HG02970 (cell line): Measurements from ENCODE around the gene LRRC2.
"Not testable (repeated sequence)": the region's sequence is repeated elsewhere in the genome, so short reads cannot be mapped to it uniquely, and the experiment has no call there.

Source experiments
- ATAC-seq: cut with Tn5 transposase; IDR thresholded peaks from one replicate; pipeline ENCODE4 v1.9.1; 2021; ENCODE audit warnings: mild to moderate bottlenecking, moderate library complexity, moderate number of reproducible peaks; ENCODE audit not compliant: unreplicated experiment, low FRiP score

The LRRC2 gene

GRCh38 chr3:46584598-46585467 is 18.7 kb upstream of the LRRC2 start:
- ATAC-seq: no peak

GRCh38 chr3:46580675-46581074 is 14.6 kb upstream of the LRRC2 start:
- no peak for ATAC-seq

- ATAC-seq: no peak
Measured at GRCh38 chr3:46579756-46580286, 13.7 kb upstream of the LRRC2 start.

DNA sequence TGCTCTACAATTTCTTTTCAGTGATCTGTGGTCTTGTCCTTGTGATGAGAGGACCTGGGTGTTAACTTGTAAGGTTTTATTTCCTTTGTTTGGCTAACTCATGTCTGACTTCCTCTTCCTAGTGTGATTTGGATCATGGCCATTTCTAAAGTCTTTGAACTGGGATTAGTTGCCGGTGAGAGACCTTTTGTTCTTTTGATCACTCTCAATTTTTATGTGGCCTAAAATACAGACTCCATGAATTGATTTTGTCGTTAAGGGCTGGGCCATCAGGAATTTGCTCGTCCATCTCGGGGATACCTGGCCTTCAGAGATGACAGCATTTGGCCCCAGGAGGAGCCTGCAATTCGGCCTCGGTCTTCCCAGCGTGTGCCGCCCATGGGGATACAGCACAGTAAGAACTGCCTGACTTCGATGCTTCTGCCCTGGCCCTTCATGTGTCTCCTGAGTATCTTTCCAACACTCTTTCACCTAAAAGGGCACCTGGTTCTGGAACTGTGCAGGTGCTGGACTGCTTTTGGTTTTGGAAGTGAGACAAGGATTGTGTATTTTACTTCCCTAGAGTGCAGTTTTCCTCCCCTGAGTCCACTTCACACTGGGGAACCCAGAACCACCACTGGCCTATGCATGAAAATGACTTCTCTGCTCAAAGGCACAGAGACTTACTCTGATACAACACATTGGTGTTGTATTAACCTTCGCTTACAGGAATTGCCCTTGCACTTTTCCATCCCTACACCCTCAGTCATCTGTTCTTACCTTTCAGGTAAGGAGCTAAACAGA is 13.1 kb upstream of the LRRC2 start:
- ATAC-seq: no peak

DNA sequence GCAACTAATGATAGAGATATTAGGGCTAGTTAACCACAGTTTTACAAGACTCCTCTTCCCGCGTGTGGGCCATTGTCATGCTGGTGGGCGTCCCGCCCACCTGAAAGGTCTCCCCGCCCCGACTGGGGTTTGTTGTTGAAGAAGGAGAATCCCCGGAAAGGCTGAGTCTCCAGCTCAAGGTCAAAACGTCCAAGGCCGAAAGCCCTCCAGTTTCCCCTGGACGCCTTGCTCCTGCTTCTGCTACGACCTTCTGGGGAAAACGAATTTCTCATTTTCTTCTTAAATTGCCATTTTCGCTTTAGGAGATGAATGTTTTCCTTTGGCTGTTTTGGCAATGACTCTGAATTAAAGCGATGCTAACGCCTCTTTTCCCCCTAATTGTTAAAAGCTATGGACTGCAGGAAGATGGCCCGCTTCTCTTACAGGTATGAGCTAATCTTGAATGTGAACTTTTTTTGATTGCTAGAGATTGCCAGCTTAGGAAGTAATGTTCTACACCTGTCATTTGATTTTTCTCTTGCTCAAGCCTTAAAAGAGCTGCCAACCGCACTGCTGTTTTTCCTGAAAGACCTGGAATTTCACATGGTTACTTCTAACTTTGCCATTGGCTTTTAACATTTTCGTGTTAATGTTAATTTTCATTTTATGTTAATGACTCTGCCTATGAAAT is 11.6 kb upstream of the LRRC2 start:
- ATAC-seq: not testable (repeated sequence)

GRCh38 chr3:46576879-46577278 is 10.8 kb upstream of the LRRC2 start:
- ATAC-seq: no peak

DNA sequence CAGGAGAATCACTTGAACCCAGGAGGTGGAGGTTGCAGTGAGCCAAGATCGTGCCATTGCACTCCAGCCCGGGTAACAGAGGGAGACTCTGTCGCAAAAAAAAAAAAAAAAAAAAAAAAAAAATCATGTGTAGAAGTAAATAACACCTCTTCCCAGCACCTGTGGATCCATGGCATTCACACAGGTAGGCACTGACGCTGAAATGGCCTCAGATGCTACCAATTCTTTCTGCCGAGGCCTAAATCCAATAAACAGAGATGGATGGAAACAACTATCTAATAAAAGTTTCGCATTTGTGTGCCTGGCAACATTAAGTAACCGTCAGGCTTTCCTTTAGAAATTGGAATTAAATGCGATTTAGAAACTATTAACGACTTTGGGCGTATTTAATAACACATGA is 10.3 kb upstream of the LRRC2 start:
- no peak for ATAC-seq

GRCh38 chr3:46575577-46576222 is 9.6 kb upstream of the LRRC2 start:
- ATAC-seq: no peak

DNA sequence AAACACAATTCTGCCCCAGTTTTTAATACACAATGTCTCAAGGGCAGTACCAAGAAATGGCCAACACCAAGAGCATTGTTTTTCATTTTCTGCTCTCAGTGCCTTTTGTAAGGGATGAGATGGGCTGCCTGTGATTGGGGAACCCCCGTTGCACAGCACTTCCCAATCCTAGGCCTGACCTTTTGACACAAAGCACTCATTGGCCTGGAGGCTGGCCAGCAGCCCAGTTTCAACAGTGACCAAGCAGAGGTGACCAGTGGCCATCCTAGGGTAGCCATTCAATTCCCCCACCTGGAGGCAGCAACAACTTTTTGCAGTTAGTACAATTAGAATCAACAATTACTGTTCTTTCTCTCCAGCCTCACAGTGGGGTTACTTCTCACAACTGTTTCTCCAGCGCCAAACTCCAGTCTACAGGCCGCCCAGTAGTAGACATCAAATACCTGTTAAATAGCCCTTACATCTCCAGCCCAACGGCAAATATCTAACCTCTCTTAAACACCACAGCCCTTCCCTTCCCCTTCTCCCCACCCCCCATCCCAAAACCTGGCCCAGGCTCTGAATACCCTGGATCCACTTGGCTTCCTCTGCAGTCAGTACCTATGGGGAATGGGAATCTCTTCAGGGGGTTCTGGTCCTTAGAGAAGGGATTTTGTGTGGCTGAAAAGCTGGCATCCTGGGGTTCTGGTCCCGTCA is 8.9 kb upstream of the LRRC2 start:
- no peak for ATAC-seq

DNA sequence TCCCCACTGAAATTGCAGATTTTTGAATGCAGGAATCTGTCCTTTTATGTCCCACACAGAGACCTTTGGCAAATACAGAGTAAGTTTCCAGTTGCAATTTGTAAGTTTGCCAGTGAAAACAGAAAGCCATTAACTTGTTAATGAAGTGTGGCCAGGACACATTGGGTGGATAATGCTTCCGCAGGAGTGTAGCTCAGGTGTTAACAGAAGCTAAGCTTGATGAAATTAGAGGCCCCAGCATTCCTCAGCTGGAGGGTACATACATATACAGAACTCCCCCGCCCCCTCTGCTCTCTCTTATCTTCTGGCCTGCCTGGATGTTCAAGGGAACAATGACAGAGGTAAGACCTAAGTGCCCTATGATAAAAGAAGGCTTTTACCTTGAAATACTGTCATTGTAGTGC is 8.1 kb upstream of the LRRC2 start:
- no peak for ATAC-seq

GRCh38 chr3:46573701-46574100 is 7.6 kb upstream of the LRRC2 start:
- ATAC-seq: no peak

DNA sequence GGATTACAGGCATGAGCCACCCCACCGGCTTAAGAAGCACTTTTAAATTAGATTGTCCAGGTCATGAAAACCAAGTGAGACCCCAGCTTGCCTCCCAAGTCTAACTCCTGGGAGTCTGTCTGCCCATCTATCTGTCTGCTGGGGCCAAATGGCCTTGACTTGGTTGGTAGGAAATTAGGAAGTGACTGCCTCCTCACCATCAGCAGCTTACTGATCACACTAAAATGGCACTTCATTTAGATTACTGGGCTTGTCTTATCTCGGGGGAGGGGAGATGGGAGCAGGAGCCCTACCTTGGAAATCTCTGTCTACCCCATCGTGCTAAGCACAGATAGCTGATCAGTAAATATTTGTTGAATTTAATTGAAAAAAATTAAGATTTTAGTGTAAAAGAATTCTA is 5.6 kb upstream of the LRRC2 start:
- no peak for ATAC-seq

GRCh38 chr3:46565607-46566039 is 479 bp downstream of the LRRC2 start:
- ATAC-seq: no peak

- no peak for ATAC-seq
Measured at GRCh38 chr3:46565077-46565476, 1.0 kb downstream of the LRRC2 start.

- ATAC-seq: no peak
Measured at GRCh38 chr3:46564190-46565021, 1.7 kb downstream of the LRRC2 start.

DNA sequence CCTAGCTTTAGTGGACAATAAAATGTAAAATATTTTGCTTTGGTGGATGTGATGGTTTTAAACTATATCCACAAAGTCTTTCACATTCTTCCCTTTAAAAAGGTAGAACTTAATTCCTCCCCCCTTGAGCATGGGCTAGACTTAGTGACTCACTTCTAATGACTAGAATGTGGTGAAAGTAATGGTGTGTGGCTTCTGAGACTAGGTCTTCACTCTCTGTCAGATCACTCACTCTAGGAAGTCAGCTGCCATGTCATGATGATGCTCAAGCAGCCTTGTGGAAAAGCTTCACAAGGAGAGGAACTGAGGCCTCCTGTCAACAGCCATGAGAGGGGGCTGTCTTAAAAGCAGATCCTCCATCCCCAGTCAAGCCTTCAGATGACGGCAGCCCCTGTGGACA is 4.2 kb downstream of the LRRC2 start:
- no peak for ATAC-seq

- ATAC-seq: no peak
Measured at GRCh38 chr3:46561511-46561910, 4.6 kb downstream of the LRRC2 start.

DNA sequence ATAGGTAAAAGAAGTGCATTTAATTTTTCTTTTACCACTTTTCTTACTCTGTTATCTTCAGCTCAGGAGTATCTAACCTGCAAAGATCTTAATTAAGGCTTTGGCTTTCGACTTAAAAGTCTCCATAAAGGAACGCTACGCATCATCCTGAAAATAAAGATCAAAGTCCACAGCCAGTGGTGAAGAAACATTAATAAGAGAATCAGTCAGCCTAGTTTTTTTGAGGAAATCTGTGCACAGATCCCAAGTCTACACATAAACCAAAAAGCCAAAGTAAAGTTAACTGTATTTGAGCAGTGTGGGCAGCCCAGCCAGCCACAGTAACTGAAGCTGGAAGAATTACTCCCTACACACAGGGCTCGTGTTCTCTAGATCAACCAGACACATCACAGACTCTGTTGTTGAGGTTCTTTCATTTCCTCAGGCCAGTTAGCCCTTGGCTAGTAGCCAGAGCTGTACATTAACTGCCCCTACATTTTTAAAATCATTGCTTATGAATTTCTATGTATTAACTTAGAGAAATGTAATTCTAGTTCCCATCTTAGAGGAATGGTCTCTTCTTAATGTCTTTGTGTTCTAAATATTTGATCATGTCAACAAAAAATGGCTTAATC is 6.9 kb downstream of the LRRC2 start:
- ATAC-seq: no peak
